Measurements from ENCODE around the gene PRSS36.
"Not testable (repeated sequence)": the region's sequence is repeated elsewhere in the genome, so short reads cannot be mapped to it uniquely, and the experiment has no call there.

- TF ChIP-seq CTCF, POLR2A (IDR thresholded peaks at IDR 0.05): not testable (repeated sequence)
Observed at GRCh38 chr16:31150976-31151375, 1.1 kb upstream of the PRSS36 start.
